Measurements from ENCODE around the gene VPS29.

VPS29 gene

GRCh38 chr12:110444455-110444854 lies 57.5 kb downstream of the VPS29 start:
- DNase-seq = no peak
